ENCODE results near the gene ITGB6. TPM values are rescaled to one million over a fixed set of nuclear protein-coding genes. Genes with fewer than 3 reads are reported as not detected.

Gene ITGB6
- total RNA-seq, 4 donors from 2014 or later = 0.59 to 1.5 TPM; not detected in 2

DNA sequence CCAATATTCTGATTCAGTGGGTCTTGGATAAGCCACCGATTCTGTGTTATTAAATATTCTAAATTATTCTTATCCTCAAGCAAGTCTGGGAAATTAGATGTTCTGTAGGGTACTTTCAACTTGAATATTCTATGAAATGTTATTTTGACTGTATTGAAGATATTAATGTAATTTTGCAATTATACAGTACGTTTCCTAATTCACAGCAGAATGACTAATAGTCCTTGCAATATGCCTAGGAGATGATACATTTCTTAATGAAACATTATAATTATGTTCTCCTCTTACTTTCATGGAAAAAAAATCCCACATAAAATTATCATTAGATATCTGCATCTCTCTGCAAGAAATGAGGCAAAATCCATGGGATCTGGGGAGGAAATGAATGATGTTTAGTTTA lies 91.4 kb downstream of the ITGB6 start:
- H3K27me3 ChIP-seq = no peaks in the 10 kb centered on the region
- DNase-seq = no peak
- H3K27ac ChIP-seq = no peak overlapping the region
- no peaks in the 10 kb centered on the region for H3K36me3 ChIP-seq
- TF ChIP-seq, protein P1, sequence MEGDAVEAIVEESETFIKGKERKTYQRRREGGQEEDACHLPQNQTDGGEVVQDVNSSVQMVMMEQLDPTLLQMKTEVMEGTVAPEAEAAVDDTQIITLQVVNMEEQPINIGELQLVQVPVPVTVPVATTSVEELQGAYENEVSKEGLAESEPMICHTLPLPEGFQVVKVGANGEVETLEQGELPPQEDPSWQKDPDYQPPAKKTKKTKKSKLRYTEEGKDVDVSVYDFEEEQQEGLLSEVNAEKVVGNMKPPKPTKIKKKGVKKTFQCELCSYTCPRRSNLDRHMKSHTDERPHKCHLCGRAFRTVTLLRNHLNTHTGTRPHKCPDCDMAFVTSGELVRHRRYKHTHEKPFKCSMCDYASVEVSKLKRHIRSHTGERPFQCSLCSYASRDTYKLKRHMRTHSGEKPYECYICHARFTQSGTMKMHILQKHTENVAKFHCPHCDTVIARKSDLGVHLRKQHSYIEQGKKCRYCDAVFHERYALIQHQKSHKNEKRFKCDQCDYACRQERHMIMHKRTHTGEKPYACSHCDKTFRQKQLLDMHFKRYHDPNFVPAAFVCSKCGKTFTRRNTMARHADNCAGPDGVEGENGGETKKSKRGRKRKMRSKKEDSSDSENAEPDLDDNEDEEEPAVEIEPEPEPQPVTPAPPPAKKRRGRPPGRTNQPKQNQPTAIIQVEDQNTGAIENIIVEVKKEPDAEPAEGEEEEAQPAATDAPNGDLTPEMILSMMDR (IDR thresholded peaks at IDR 0.05) = no peak
- TF ChIP-seq POLR2A (IDR thresholded peaks at IDR 0.05) = no peak
- intact Hi-C loops (cut with DNase I; ENCODE audit: low total_unique reads) = loop anchor here (10.0 kb wide), 1 partner anchor 896 kb away; no protein-coding TSS in a partner anchor
- no peak overlapping the region for H3K4me3 ChIP-seq
- H3K4me1 ChIP-seq = no peaks in the 10 kb centered on the region
- H3K9me3 ChIP-seq = no peaks in the 10 kb centered on the region

DNA sequence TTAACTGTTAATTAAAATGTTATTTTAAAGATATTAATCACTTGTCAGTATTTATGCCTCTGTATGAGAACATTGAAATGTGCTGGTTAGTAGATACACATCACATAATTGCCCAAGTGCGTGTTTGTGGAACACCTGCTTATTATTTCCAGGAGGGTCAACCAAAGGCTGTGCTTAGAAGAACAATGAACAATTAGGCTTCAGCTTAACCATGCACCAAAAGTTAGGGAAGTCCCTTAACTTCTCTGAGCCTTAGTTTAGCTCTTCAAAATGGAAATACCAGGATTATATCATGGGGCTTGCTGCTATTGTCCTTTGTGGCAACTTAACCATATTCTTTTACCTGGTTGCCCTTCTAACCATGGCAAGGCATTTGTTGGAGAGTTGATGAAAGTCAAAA lies 94.7 kb downstream of the ITGB6 start:
- no peak for DNase-seq
- intact Hi-C loops (cut with DNase I; ENCODE audit: low total_unique reads) = loop anchor here (10.0 kb wide), 1 partner anchor 899 kb away; no protein-coding TSS in a partner anchor
- H3K36me3 ChIP-seq = no peaks in the 10 kb centered on the region
- TF ChIP-seq, protein P1 (IDR thresholded peaks at IDR 0.05) = no peak
- no peak for TF ChIP-seq POLR2A (IDR thresholded peaks at IDR 0.05)
- H3K4me3 ChIP-seq = no peak overlapping the region
- H3K9me3 ChIP-seq = no peaks in the 10 kb centered on the region
- no peak overlapping the region for H3K27ac ChIP-seq
- H3K27me3 ChIP-seq = no peaks in the 10 kb centered on the region
- H3K4me1 ChIP-seq = no peaks in the 10 kb centered on the region

DNA sequence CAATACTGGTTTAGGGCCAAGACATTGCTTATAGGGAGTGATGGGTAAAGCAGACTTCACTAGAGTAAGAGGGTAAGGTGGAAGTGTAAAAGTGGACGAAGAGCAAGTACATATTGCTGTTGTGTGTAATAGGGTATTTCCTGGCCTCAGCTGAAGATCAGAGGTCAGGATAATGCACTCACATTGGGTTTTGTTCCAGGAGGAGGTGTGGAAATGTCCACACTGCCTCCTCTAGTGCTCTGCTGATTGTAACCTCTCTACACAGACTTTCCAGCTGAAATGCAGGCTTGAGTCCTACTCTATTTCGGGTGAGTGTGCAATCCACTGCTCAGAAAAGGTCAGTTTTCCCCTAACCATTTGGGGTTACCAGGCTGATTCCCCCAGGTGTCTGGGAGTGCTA lies 96.0 kb downstream of the ITGB6 start:
- TF ChIP-seq, protein P1 (IDR thresholded peaks at IDR 0.05) = no peak
- TF ChIP-seq POLR2A (IDR thresholded peaks at IDR 0.05) = no peak
- no peaks in the 10 kb centered on the region for H3K36me3 ChIP-seq
- H3K9me3 ChIP-seq = no peaks in the 10 kb centered on the region
- no peak for DNase-seq
- intact Hi-C loops (cut with DNase I; ENCODE audit: low total_unique reads) = loop anchor here (10.0 kb wide), 1 partner anchor 901 kb away; no protein-coding TSS in a partner anchor
- H3K4me1 ChIP-seq = no peaks in the 10 kb centered on the region
- H3K27ac ChIP-seq = no peak overlapping the region
- H3K27me3 ChIP-seq = no peaks in the 10 kb centered on the region
- H3K4me3 ChIP-seq = no peak overlapping the region

DNA sequence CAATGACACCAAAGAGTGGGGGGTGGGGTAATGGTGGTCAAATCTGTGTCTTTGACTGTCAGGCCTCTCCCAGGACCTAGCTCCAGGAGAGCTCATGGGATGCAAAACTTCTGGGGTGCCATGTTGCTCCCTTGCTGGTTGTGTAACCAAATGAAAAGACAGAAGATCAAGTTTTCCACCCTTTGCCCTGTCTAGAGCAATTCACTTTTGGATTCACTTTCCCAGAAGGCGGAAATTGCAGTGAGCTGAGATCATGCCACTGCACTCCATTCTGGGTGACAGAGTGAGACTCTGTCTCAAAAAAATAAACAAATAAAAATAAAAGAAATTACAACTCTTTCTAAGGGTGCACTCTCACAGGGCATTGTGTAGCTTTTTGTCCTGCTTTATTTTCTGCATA lies 102.7 kb downstream of the ITGB6 start:
- intact Hi-C loops (cut with DNase I; ENCODE audit: low total_unique reads) = no loop called here
- H3K27me3 ChIP-seq = no peaks in the 10 kb centered on the region
- no peak for TF ChIP-seq POLR2A (IDR thresholded peaks at IDR 0.05)
- TF ChIP-seq, protein P1 (IDR thresholded peaks at IDR 0.05) = no peak
- no peaks in the 10 kb centered on the region for H3K36me3 ChIP-seq
- H3K9me3 ChIP-seq = no peaks in the 10 kb centered on the region
- no peaks in the 10 kb centered on the region for H3K4me1 ChIP-seq
- DNase-seq = no peak
- no peak overlapping the region for H3K4me3 ChIP-seq
- H3K27ac ChIP-seq = no peak overlapping the region

DNA sequence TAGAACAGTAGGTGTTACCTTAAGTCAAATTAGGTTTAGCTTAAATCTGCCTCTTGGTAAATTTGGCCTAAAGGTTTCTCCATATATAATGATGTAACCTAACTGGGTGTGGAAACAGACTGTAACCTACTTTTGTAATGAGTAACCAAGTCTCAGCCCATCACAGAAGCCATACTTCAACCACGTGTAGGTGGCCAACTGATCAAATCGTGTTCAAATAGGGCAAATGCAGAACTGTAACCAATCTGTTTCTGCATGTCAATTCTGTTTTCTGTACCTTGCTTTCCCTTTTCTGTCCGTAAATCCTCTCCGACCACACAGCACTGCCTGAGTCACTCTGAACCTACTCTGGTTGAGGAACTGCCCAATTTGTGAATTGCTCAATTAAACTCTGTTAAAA lies 103.7 kb downstream of the ITGB6 start:
- Histone ChIP-seq H3K9me3 (no peaks in the 10 kb centered on the region), H3K4me3 (no peak overlapping the region), H3K4me1 (no peaks in the 10 kb centered on the region), H3K36me3 (no peaks in the 10 kb centered on the region), H3K27ac (no peak overlapping the region), H3K27me3 (no peaks in the 10 kb centered on the region)
- DNase-seq = no peak
- intact Hi-C loops (cut with DNase I; ENCODE audit: low total_unique reads) = no loop called here
- TF ChIP-seq, protein P1 (IDR thresholded peaks at IDR 0.05) = no peak
- TF ChIP-seq POLR2A (IDR thresholded peaks at IDR 0.05) = no peak

All from uterus (tissue), 4 donors.